K562 (cell line): Measurements from ENCODE around the gene EHD2. TPM values are rescaled to one million over a fixed set of nuclear protein-coding genes. Genes with fewer than 3 reads are reported as not detected.

ENCODE experiments used
- ATAC-seq: fragments of 200-7000 bp; cut with Tn5 transposase; 3 replicates; pipeline ENCODE4 v1.9.1; 2020; ENCODE audit warnings: moderate library complexity
- BruUV-seq: library from RNA; stranded (reverse); fragments of 400-500 nt; replicated peaks from 2 replicates; lab custom pipeline; 2021; lab: Mats Ljungman, UMichigan
- CTCF ChIA-PET: fragments of 300-600 bp; formaldehyde crosslinking; extraction: SDS; loops from one replicate; lab custom pipeline; 2021; ENCODE audit warnings: low intra/inter-chr PET ratio; lab: Yijun Ruan, JAX
- POLR2A ChIA-PET: fragments of 300-600, 350-650 bp; sonication (Branson Sonifier 250); formaldehyde crosslinking; extraction: SDS; loops from one replicate; lab custom pipeline; 2021; ENCODE audit warnings: antibody characterized with exemption, inconsistent platforms; lab: Yijun Ruan, JAX
- DNase-seq, 4 experiments: peaks; one replicate each; pipeline versions ENCODE4 v3.0.0 to v3.0.0-alpha.2; 2011 to 2018; ENCODE audit warnings: low spot score in 3 of 4, mixed read lengths in 3 of 4; ENCODE audit errors: extremely low read depth in 1 of 4
- FAIRE-seq: peaks from 2 replicates; lab custom pipeline; 2011; peaks lifted over from hg19 to GRCh38; lab: Jason Lieb, UNC
- H2AFZ ChIP-seq: 2 replicates; pipeline ENCODE4 v1.6.0; 2011; ENCODE audit warnings: low read depth, low read length, control low read depth, inconsistent platforms
- H3K27ac ChIP-seq: fragments of 200-600 bp; 3 replicates; pipeline ENCODE4 v1.8.0; 2011; ENCODE audit warnings: low read depth, mild to moderate bottlenecking, control low read depth, inconsistent platforms, low read length, moderate library complexity, mixed read lengths; ENCODE audit errors: extremely low read depth
- H3K27me3 ChIP-seq, 2 experiments: fragments of 300-600 bp in 1 of 2; 2 replicates in 1 of 2; 3 replicates in 1 of 2; pipeline versions ENCODE4 v1.6.0 to v1.8.0; 2011; ENCODE audit warnings: inconsistent platforms in 2 of 2, low read length in 2 of 2, mild to moderate bottlenecking in 1 of 2, mixed read lengths in 1 of 2, moderate library complexity in 1 of 2; ENCODE audit not compliant: control insufficient read depth in 2 of 2, insufficient read depth in 2 of 2
- H3K36me3 ChIP-seq: fragments of 300-600 bp; 3 replicates; pipeline ENCODE4 v1.8.0; 2011; ENCODE audit warnings: mild to moderate bottlenecking, low read length, inconsistent platforms; ENCODE audit not compliant: control insufficient read depth, insufficient read depth
- H3K4me1 ChIP-seq, 2 experiments: fragments of 200-600 bp in 1 of 2; replicated peaks in 1 of 2; 2 replicates in 1 of 2; 3 replicates in 1 of 2; pipeline versions ENCODE4 v1.5.1 to v1.8.0; 2011; ENCODE audit warnings: inconsistent platforms in 2 of 2, low read length in 2 of 2, mild to moderate bottlenecking in 1 of 2, mixed read lengths in 1 of 2, moderate library complexity in 1 of 2; ENCODE audit not compliant: control insufficient read depth in 2 of 2, insufficient read depth in 2 of 2
- H3K4me2 ChIP-seq: 2 replicates; pipeline ENCODE4 v1.6.1; 2011; ENCODE audit warnings: low read length, control low read depth, inconsistent platforms, mixed read lengths; ENCODE audit not compliant: insufficient read depth
- H3K4me3 ChIP-seq: fragments of 200-600 bp; sonication (generic), shearing (Covaris generic); 2 replicates; pipeline ENCODE4 v1.5.1; 2016; ENCODE audit warnings: control low read depth, inconsistent platforms
- H3K79me2 ChIP-seq: fragments of 200-600 bp; 3 replicates; pipeline ENCODE4 v1.8.0; 2011; ENCODE audit warnings: low read length, inconsistent platforms; ENCODE audit not compliant: control insufficient read depth, insufficient read depth
- H3K9ac ChIP-seq, 2 experiments: 2 replicates each; pipeline versions ENCODE4 v1.6.0 to v1.6.1; 2011; ENCODE audit warnings: low read depth in 2 of 2, low read length in 2 of 2, control low read depth in 1 of 2, inconsistent platforms in 1 of 2, mild to moderate bottlenecking in 1 of 2, mixed read lengths in 1 of 2; ENCODE audit not compliant: insufficient read depth in 1 of 2
- H3K9me1 ChIP-seq: one replicate; pipeline ENCODE4 v1.6.0; 2011; ENCODE audit warnings: inconsistent platforms, mild to moderate bottlenecking, low read length, moderate library complexity; ENCODE audit not compliant: control insufficient read depth, insufficient read depth
- H3K9me3 ChIP-seq: replicated peaks from 2 replicates; pipeline ENCODE4 v1.5.1; 2011; ENCODE audit warnings: low read depth, low read length, inconsistent platforms; ENCODE audit not compliant: control insufficient read depth, insufficient read depth
- H4K20me1 ChIP-seq: replicated peaks from 2 replicates; pipeline ENCODE4 v1.6.1; 2011; ENCODE audit warnings: low read length, inconsistent platforms, mixed read lengths; ENCODE audit not compliant: control insufficient read depth, insufficient read depth
- ATF3 ChIP-seq, 2 experiments: fragments of 450-650 bp in 1 of 2; sonication (generic) in 1 of 2; formaldehyde crosslinking in 1 of 2; IDR thresholded peaks in 1 of 2; conservative IDR thresholded peaks in 1 of 2; 2 replicates each; pipeline versions ENCODE4 v1.6.1 to v1.8.1; 2016 to 2023; ENCODE audit warnings: mild to moderate bottlenecking in 2 of 2, moderate library complexity in 2 of 2, inconsistent platforms in 1 of 2, missing genetic modification reagents in 1 of 2
- CEBPB ChIP-seq: fragments of 450-650 bp; IDR thresholded peaks from 2 replicates; pipeline ENCODE4 v1.6.1; 2016; ENCODE audit warnings: missing genetic modification characterization, missing compliant biosample characterization
- CREB1 ChIP-seq, 2 experiments: sonication (generic) in 1 of 2; formaldehyde crosslinking in 1 of 2; IDR thresholded peaks; 2 replicates each; pipeline versions ENCODE4 v1.6.1 to v1.8.0; 2012 to 2022; ENCODE audit warnings: inconsistent platforms in 1 of 2, mild to moderate bottlenecking in 1 of 2, missing genetic modification reagents in 1 of 2, moderate library complexity in 1 of 2
- CXXC5 ChIP-seq: fragments of 250-450 bp; sonication (Bioruptor Pico); IDR thresholded peaks from 2 replicates; pipeline ENCODE4 v1.8.0; 2022; ENCODE audit warnings: inconsistent platforms, mild to moderate bottlenecking, moderate library complexity
- HEY1 ChIP-seq: fragments of 250-450 bp; sonication (Bioruptor Pico); IDR thresholded peaks from 2 replicates; pipeline ENCODE4 v1.5.0; 2020; ENCODE audit warnings: mild to moderate bottlenecking, moderate library complexity, borderline replicate concordance
- HSF4 ChIP-seq: fragments of 250-450 bp; sonication (Bioruptor Pico); IDR thresholded peaks from 2 replicates; pipeline ENCODE4 v2.1.2; 2022; ENCODE audit warnings: mild to moderate bottlenecking, moderate library complexity, borderline replicate concordance
- JUND ChIP-seq, 2 experiments: IDR thresholded peaks; 2 replicates in 1 of 2; 3 replicates in 1 of 2; pipeline ENCODE4 v1.6.1; 2011; ENCODE audit warnings: borderline replicate concordance in 2 of 2, low read depth in 2 of 2, low read length in 2 of 2, improper control_type of control experiment in 1 of 2, missing biosample characterization in 1 of 2, missing genetic modification characterization in 1 of 2, missing genetic modification reagents in 1 of 2
- MEF2D ChIP-seq: conservative IDR thresholded peaks from 2 replicates; pipeline ENCODE4 v1.6.1; 2016; ENCODE audit warnings: low read depth, missing genetic modification characterization, missing compliant biosample characterization
- PHB ChIP-seq: fragments of 250-450 bp; sonication (Bioruptor Pico); IDR thresholded peaks from 2 replicates; pipeline ENCODE4 v1.5.0; 2021
- SMAD4 ChIP-seq: fragments of 250-450 bp; sonication (Bioruptor Pico); conservative IDR thresholded peaks from 2 replicates; pipeline ENCODE4 v1.8.0; 2021; ENCODE audit warnings: inconsistent platforms, mild to moderate bottlenecking, moderate library complexity
- VEZF1 ChIP-seq: fragments of 200-800 bp; sonication (Bioruptor generic); IDR thresholded peaks from 2 replicates; pipeline ENCODE4 v1.6.1; 2017; ENCODE audit warnings: missing genetic modification characterization, missing compliant biosample characterization
- ZBTB5 ChIP-seq: fragments of 450-650 bp; IDR thresholded peaks from 2 replicates; pipeline ENCODE4 v1.6.1; 2017; ENCODE audit warnings: antibody characterized with exemption
- ZNF224 ChIP-seq: sonication (generic); formaldehyde crosslinking; IDR thresholded peaks from 2 replicates; pipeline ENCODE4 v1.8.0; 2022; ENCODE audit warnings: mild to moderate bottlenecking, missing genetic modification reagents
- ZNF277 ChIP-seq: fragments of 250-450 bp; sonication (Bioruptor Pico); IDR thresholded peaks from 2 replicates; pipeline ENCODE4 v1.8.0; 2022; ENCODE audit warnings: inconsistent platforms, mild to moderate bottlenecking, moderate library complexity, borderline replicate concordance
- ZNF311 ChIP-seq: fragments of 250-450 bp; sonication (Bioruptor Pico); IDR thresholded peaks from 2 replicates; pipeline ENCODE4 v1.4.0; 2020; ENCODE audit warnings: mild to moderate bottlenecking, moderate library complexity
- ZNF57 ChIP-seq: fragments of 450-650 bp; formaldehyde crosslinking; IDR thresholded peaks from 2 replicates; pipeline ENCODE4 v1.4.0; 2020; ENCODE audit warnings: mild to moderate bottlenecking, moderate library complexity
- WGBS: fragments of 100-300 bp; shearing (Covaris generic); methylation state at CpG from one replicate; pipeline ENCODE4 v1.1.6; 2016; ENCODE audit warnings: low coverage, mixed read lengths; ENCODE audit not compliant: insufficient coverage; ENCODE audit errors: missing lambda C conversion rate; 5-methylcytosine and 5-hydroxymethylcytosine counted together
- in situ Hi-C: fragments of 300-500 bp; cut with MboI; formaldehyde crosslinking; loops from 4 replicates; pipeline ENCODE4 v1.15.0; 2018; ENCODE audit warnings: inconsistent platforms, mixed read lengths
- intact Hi-C: fragments of 100-400 bp; cut with micrococcal nuclease; formaldehyde crosslinking; loops from 2 replicates; pipeline ENCODE4 v1.14.2; 2022
- polyA plus RNA-seq, 8 experiments: library from polyadenylated mRNA; depleted of rRNA in 4 of 8; stranded (reverse) in 5 of 8; unstranded in 3 of 8; fragments of >200 nt; fragmentation: Nextera tagmentation in 2 of 8; fragmentation: Illumina TruSeq in 1 of 8; extraction: Ambion mirVana in 2 of 8; extraction: Trizol in 1 of 8; gene quantifications; 2 replicates each; pipeline versions ENCODE4 v1.2.1 to v1.2.3, GENCODE V29; 2011 to 2014; ENCODE audit warnings: inconsistent platforms in 1 of 8, missing spikeins in 1 of 8
- total RNA-seq, 7 experiments: library from RNA; depleted of rRNA in 6 of 7; stranded (reverse); fragments of >200 nt in 6 of 7; fragmentation: Illumina TruSeq in 2 of 7; extraction: Trizol in 2 of 7; gene quantifications; 2 replicates each; pipeline versions ENCODE4 v1.2.1 to v1.2.3, GENCODE V29; 2011 to 2021; ENCODE audit warnings: low replicate concordance in 1 of 7

Gene EHD2
- total and polyA plus RNA-seq, 9 of the 15 experiments (the other 6 are each of a cell fraction or from before 2014, with no cell fraction given): 1.7 to 32.2 (median 3.0) TPM

- 62% methylated on average over 1 of the region's 7 CpGs for WGBS
- Histone ChIP-seq H3K4me3 (no peak overlapping the region), H3K4me1 (peaks cover 5 to 38% of the 10 kb centered on the region in 2 experiments; a peak in 4 of 5 replicates), H3K4me2 (no peak overlapping the region), H3K27ac (no peak overlapping the region; the same call in 2 of the 3 replicates), H4K20me1 (no peaks in the 10 kb centered on the region), H3K9ac (no peak overlapping the region), H2AFZ (no peak overlapping the region), H3K36me3 (peaks cover 26% of the 10 kb centered on the region; the same call in 2 of the 3 replicates), H3K79me2 (no peaks in the 10 kb centered on the region), H3K27me3 (no peaks in the 10 kb centered on the region), H3K9me3 (no peaks in the 10 kb centered on the region), H3K9me1 (peaks cover 2% of the 10 kb centered on the region)
- BruUV-seq: no TSS peak
- ATAC-seq (peak; percentile 86), FAIRE-seq (peak; percentile 69), DNase-seq (peak in 1 of 4 experiments; percentile 72)
- CTCF ChIA-PET: no interaction called here
- in situ Hi-C loops: no loop called here
- POLR2A ChIA-PET: interaction anchor here (1.0 to 2.1 kb wide), 5 partner anchors 10 to 295 kb away, joined by 3 to 7 read pairs (median 5); no protein-coding TSS in a partner anchor
- intact Hi-C loops: no loop called here
- TF ChIP-seq SMAD4 (CRISPR knock-in tag): 0 out of 2 replicates have a peak, but pooled peaks have one; percentile 46
- TF ChIP-seq CREB1 (IDR thresholded peaks at IDR 0.05): no peak
- no peak for TF ChIP-seq CREB1 (CRISPR knock-in tag; IDR thresholded peaks at IDR 0.05)
- TF ChIP-seq ZNF224 (CRISPR knock-in tag): no peak
- TF ChIP-seq ZNF57 (CRISPR knock-in tag): no peak
- peak; percentile 97 for TF ChIP-seq CEBPB
- no peak for TF ChIP-seq ZNF311 (CRISPR knock-in tag)
- no peak for TF ChIP-seq PHB (CRISPR knock-in tag)
- TF ChIP-seq ZBTB5: no peak
- TF ChIP-seq HEY1 (CRISPR knock-in tag): no peak
- TF ChIP-seq ATF3 (IDR thresholded peaks at IDR 0.05): peak; percentile 96
- no peak for TF ChIP-seq ATF3 (CRISPR knock-in tag; conservative IDR thresholded peaks at IDR 0.05)
- TF ChIP-seq VEZF1 (CRISPR knock-in tag): peak; percentile 23; the same call in 1 of the 2 replicates
- TF ChIP-seq HSF4 (CRISPR knock-in tag): no peak
- 0 out of 2 replicates have a peak, but pooled peaks have one; percentile 41 for TF ChIP-seq CXXC5 (CRISPR knock-in tag)
- TF ChIP-seq MEF2D (tag): no peak
- TF ChIP-seq ZNF277: no peak
- TF ChIP-seq JUND (IDR thresholded peaks at IDR 0.05; ENCODE audit: borderline replicate concordance, low read depth, low read length): peak; percentile 88
- TF ChIP-seq JUND (tag; IDR thresholded peaks at IDR 0.05; ENCODE audit: borderline replicate concordance, low read depth, low read length): no peak; the same call in 2 of the 3 replicates
Observed at GRCh38 chr19:47723581-47723940, 10.3 kb downstream of the EHD2 start.
